ENCODE measurements around the gene HDAC4.

GRCh38 chr2:239039479-239039861, 361.4 kb downstream of the HDAC4 start:
- no peak for TF ChIP-seq SP1 (IDR thresholded peaks at IDR 0.05)
- no peak for TF ChIP-seq BHLHE40 (IDR thresholded peaks at IDR 0.05; ENCODE audit: borderline replicate concordance)
- no peak for TF ChIP-seq FOXA1 (IDR thresholded peaks at IDR 0.05)
- TF ChIP-seq L3MBTL2 (conservative IDR thresholded peaks at IDR 0.05) = no peak
- TF ChIP-seq FOXM1 (IDR thresholded peaks at IDR 0.05; ENCODE audit: borderline replicate concordance) = no peak
- no peak for TF ChIP-seq FOXK2 (IDR thresholded peaks at IDR 0.05)
- TF ChIP-seq TARDBP (IDR thresholded peaks at IDR 0.05) = no peak
- no peak for TF ChIP-seq ARNT (IDR thresholded peaks at IDR 0.05)

Data from HEK293T (cell line).